Measurements from ENCODE around the gene LRCOL1.

GRCh38 chr12:132571598-132571997 is 38.8 kb downstream of the LRCOL1 start:
- TF ChIP-seq, protein P1, sequence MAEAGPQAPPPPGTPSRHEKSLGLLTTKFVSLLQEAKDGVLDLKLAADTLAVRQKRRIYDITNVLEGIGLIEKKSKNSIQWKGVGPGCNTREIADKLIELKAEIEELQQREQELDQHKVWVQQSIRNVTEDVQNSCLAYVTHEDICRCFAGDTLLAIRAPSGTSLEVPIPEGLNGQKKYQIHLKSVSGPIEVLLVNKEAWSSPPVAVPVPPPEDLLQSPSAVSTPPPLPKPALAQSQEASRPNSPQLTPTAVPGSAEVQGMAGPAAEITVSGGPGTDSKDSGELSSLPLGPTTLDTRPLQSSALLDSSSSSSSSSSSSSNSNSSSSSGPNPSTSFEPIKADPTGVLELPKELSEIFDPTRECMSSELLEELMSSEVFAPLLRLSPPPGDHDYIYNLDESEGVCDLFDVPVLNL (CRISPR knock-in tag; IDR thresholded peaks at IDR 0.05; ENCODE audit: borderline replicate concordance, low read depth): no peak
- no peak for TF ChIP-seq NR2C2 (CRISPR knock-in tag; IDR thresholded peaks at IDR 0.05)
- TF ChIP-seq, protein P2, sequence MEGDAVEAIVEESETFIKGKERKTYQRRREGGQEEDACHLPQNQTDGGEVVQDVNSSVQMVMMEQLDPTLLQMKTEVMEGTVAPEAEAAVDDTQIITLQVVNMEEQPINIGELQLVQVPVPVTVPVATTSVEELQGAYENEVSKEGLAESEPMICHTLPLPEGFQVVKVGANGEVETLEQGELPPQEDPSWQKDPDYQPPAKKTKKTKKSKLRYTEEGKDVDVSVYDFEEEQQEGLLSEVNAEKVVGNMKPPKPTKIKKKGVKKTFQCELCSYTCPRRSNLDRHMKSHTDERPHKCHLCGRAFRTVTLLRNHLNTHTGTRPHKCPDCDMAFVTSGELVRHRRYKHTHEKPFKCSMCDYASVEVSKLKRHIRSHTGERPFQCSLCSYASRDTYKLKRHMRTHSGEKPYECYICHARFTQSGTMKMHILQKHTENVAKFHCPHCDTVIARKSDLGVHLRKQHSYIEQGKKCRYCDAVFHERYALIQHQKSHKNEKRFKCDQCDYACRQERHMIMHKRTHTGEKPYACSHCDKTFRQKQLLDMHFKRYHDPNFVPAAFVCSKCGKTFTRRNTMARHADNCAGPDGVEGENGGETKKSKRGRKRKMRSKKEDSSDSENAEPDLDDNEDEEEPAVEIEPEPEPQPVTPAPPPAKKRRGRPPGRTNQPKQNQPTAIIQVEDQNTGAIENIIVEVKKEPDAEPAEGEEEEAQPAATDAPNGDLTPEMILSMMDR (IDR thresholded peaks at IDR 0.05): no peak
- no peak for TF ChIP-seq NR3C1 (CRISPR knock-in tag; conservative IDR thresholded peaks at IDR 0.05; ENCODE audit: low read depth)
- TF ChIP-seq ZNF263 (CRISPR knock-in tag; IDR thresholded peaks at IDR 0.05; ENCODE audit: low read depth): no peak
- TF ChIP-seq, protein P3, sequence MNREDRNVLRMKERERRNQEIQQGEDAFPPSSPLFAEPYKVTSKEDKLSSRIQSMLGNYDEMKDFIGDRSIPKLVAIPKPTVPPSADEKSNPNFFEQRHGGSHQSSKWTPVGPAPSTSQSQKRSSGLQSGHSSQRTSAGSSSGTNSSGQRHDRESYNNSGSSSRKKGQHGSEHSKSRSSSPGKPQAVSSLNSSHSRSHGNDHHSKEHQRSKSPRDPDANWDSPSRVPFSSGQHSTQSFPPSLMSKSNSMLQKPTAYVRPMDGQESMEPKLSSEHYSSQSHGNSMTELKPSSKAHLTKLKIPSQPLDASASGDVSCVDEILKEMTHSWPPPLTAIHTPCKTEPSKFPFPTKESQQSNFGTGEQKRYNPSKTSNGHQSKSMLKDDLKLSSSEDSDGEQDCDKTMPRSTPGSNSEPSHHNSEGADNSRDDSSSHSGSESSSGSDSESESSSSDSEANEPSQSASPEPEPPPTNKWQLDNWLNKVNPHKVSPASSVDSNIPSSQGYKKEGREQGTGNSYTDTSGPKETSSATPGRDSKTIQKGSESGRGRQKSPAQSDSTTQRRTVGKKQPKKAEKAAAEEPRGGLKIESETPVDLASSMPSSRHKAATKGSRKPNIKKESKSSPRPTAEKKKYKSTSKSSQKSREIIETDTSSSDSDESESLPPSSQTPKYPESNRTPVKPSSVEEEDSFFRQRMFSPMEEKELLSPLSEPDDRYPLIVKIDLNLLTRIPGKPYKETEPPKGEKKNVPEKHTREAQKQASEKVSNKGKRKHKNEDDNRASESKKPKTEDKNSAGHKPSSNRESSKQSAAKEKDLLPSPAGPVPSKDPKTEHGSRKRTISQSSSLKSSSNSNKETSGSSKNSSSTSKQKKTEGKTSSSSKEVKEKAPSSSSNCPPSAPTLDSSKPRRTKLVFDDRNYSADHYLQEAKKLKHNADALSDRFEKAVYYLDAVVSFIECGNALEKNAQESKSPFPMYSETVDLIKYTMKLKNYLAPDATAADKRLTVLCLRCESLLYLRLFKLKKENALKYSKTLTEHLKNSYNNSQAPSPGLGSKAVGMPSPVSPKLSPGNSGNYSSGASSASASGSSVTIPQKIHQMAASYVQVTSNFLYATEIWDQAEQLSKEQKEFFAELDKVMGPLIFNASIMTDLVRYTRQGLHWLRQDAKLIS (CRISPR knock-in tag; IDR thresholded peaks at IDR 0.05; ENCODE audit: borderline replicate concordance): no peak
- TF ChIP-seq, protein P4, sequence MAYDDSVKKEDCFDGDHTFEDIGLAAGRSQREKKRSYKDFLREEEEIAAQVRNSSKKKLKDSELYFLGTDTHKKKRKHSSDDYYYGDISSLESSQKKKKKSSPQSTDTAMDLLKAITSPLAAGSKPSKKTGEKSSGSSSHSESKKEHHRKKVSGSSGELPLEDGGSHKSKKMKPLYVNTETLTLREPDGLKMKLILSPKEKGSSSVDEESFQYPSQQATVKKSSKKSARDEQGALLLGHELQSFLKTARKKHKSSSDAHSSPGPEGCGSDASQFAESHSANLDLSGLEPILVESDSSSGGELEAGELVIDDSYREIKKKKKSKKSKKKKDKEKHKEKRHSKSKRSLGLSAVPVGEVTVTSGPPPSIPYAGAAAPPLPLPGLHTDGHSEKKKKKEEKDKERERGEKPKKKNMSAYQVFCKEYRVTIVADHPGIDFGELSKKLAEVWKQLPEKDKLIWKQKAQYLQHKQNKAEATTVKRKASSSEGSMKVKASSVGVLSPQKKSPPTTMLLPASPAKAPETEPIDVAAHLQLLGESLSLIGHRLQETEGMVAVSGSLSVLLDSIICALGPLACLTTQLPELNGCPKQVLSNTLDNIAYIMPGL (CRISPR knock-in tag; IDR thresholded peaks at IDR 0.05): no peak
- TF ChIP-seq, protein P5, sequence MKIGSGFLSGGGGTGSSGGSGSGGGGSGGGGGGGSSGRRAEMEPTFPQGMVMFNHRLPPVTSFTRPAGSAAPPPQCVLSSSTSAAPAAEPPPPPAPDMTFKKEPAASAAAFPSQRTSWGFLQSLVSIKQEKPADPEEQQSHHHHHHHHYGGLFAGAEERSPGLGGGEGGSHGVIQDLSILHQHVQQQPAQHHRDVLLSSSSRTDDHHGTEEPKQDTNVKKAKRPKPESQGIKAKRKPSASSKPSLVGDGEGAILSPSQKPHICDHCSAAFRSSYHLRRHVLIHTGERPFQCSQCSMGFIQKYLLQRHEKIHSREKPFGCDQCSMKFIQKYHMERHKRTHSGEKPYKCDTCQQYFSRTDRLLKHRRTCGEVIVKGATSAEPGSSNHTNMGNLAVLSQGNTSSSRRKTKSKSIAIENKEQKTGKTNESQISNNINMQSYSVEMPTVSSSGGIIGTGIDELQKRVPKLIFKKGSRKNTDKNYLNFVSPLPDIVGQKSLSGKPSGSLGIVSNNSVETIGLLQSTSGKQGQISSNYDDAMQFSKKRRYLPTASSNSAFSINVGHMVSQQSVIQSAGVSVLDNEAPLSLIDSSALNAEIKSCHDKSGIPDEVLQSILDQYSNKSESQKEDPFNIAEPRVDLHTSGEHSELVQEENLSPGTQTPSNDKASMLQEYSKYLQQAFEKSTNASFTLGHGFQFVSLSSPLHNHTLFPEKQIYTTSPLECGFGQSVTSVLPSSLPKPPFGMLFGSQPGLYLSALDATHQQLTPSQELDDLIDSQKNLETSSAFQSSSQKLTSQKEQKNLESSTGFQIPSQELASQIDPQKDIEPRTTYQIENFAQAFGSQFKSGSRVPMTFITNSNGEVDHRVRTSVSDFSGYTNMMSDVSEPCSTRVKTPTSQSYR (CRISPR knock-in tag; IDR thresholded peaks at IDR 0.05): no peak
- TF ChIP-seq, protein P6, sequence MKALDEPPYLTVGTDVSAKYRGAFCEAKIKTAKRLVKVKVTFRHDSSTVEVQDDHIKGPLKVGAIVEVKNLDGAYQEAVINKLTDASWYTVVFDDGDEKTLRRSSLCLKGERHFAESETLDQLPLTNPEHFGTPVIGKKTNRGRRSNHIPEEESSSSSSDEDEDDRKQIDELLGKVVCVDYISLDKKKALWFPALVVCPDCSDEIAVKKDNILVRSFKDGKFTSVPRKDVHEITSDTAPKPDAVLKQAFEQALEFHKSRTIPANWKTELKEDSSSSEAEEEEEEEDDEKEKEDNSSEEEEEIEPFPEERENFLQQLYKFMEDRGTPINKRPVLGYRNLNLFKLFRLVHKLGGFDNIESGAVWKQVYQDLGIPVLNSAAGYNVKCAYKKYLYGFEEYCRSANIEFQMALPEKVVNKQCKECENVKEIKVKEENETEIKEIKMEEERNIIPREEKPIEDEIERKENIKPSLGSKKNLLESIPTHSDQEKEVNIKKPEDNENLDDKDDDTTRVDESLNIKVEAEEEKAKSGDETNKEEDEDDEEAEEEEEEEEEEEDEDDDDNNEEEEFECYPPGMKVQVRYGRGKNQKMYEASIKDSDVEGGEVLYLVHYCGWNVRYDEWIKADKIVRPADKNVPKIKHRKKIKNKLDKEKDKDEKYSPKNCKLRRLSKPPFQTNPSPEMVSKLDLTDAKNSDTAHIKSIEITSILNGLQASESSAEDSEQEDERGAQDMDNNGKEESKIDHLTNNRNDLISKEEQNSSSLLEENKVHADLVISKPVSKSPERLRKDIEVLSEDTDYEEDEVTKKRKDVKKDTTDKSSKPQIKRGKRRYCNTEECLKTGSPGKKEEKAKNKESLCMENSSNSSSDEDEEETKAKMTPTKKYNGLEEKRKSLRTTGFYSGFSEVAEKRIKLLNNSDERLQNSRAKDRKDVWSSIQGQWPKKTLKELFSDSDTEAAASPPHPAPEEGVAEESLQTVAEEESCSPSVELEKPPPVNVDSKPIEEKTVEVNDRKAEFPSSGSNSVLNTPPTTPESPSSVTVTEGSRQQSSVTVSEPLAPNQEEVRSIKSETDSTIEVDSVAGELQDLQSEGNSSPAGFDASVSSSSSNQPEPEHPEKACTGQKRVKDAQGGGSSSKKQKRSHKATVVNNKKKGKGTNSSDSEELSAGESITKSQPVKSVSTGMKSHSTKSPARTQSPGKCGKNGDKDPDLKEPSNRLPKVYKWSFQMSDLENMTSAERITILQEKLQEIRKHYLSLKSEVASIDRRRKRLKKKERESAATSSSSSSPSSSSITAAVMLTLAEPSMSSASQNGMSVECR (CRISPR knock-in tag; IDR thresholded peaks at IDR 0.05; ENCODE audit: borderline replicate concordance): no peak
- no peak for TF ChIP-seq GABPB1 (CRISPR knock-in tag; IDR thresholded peaks at IDR 0.05)
- TF ChIP-seq PRRX2 (CRISPR knock-in tag; IDR thresholded peaks at IDR 0.05): no peak
